Left renal cortex interstitium (tissue), 4 donors: ENCODE results near the gene LRRIQ1. TPM values are rescaled to one million over a fixed set of nuclear protein-coding genes. Genes with fewer than 3 reads are reported as not detected.

ENCODE experiments used
- DNase-seq, 4 donors: peaks; one replicate each; pipeline ENCODE4 v3.0.0-alpha.2; 2013; ENCODE audit warnings: low read depth in 4 of 4, low spot score in 2 of 4, missing footprints in 1 of 4
- polyA plus RNA-seq, 4 donors: library from polyadenylated mRNA; unstranded; fragments of 120-200 nt; gene quantifications; one replicate each; pipeline ENCODE4 v1.2.1, GENCODE V29; 2013; ENCODE audit not compliant: insufficient read length in 4 of 4

Gene LRRIQ1
- polyA plus RNA-seq, 4 donors = 27.8 to 46.8 (median 37.2) TPM

DNA sequence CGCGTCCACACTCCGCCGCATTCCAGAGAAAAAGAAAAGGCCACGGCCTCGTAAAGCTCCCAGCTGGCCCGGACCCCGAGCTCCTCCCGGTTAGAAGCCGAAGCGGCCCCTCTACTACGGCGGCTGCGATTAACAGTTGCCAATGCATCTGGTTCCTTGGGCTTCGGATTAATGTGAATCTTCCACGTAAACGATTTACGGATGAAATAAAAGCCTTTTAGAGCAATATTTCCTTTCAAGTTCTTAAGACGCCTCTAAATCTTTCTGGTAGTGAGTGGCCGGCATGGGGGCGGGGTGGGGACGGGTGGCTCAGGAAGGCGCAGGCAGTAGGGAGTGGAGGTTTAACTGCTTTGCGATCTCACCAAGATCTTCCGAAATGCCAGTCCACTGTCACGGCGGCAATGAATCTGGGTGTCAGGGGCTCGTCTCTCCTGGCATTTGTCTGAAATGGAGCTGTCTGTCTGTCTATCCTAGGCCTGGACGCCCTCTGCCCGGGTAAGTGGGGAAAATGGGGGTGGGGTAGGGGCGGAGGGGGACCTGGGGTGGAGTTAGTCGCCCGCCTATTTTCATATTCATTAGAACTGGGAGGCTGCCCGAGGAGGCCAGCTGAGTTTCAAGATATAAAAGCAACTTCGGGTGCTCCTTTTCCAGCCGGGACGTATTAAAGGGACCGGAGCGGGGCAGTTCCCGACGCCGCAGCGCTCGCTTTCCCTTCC is 243.5 kb downstream of the LRRIQ1 start:
- DNase-seq = peak in 1 of 4 donors; percentile 65

DNA sequence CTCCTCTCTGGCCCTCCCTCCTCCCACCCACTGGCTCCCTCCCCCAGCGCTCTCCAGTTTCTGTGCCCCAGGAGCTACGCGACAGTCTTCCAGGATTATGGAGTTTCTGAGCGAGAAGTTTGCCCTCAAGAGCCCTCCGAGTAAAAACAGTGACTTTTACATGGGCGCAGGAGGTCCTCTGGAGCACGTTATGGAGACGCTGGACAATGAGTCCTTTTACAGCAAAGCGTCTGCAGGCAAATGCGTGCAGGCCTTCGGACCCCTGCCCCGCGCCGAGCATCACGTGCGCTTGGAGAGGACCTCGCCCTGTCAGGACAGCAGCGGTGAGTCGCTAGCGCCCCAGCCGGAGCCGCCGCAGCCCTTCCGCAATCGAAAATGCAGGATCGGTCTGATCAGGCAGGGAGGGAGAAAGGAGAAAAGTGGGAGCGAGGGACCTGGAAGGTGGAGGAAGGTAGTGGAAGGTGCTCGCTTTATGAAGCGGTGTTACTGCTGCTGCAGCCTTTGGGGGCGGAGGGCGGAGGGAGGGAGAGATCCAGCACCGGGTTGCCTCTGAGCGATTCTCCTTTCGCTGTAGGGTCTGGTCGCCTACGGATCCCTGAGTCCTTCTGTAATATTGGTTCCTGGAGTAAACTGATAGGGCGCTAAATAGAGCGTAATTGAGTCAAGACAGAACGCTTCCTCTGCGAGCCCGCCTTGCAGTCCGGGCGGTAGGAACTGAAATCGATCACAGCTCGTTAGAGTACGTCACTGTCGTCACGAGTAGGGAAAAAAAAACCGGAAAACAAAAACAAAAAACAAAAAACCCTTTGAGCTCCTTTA is 244.2 kb downstream of the LRRIQ1 start, which contains the start of gene ALX1:
TSS of gene ALX1 (plus strand) at position 56 of the 819 bp plus-strand sequence. CDS start at position 98, 42 bp downstream.
- DNase-seq = peak in 2 of 4 donors; percentile 59 to 69

GRCh38 chr12:85280984-85281630 is 245.0 kb downstream of the LRRIQ1 start:
- DNase-seq = no peak

DNA sequence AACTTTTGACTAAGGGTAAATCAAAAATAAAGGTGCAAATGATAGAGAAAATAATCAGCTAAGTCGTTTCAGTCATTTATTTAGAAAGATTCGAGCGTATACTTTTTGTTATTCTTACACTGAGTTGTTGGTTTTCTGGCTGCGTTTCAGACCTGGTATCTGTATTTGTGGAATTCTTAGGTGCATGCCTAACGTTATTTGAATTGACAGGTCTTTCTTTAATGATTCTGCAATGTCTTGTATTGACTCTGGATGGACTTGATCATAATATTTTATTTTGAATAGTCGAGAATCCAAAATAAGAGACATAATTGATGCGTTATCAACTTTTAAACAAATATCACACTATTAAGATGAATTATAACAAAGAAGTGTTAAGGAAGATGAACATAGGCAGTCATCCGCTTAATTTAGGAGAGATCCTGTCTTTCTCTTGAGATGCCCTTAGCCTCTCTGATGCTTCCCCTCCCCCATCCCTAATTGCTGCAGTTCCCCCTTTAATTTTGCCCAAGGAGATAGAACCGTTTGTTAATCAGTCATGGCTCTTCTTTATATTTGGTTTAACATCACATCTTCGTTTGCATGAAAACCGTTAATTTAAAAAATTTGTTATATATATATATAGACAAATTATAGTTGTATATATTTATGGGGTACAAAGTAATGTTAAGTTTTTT is 245.6 kb downstream of the LRRIQ1 start:
- no peak for DNase-seq

DNA sequence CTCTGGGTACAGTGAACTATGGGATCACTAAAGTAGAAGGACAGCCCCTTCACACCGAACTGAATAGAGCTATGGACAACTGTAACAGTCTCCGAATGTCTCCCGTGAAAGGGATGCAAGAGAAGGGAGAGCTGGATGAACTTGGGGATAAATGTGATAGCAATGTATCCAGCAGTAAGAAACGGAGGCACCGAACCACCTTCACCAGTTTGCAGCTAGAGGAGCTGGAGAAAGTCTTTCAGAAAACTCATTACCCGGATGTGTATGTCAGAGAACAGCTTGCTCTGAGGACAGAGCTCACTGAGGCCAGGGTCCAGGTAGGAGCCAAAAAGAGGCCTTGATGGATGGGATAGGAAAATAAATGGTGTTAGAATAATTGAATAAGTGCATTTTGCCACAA is 247.4 kb downstream of the LRRIQ1 start:
- no peak for DNase-seq

Other genes with a start within 250 kb of the LRRIQ1 start
- 1 to 10 TPM in 3 of 4 donors, under 1 TPM in 1; 0.46 to 2.0 (median 1.1) TPM for gene SLC6A15, start 123.6 kb upstream of the LRRIQ1 start, polyA plus RNA-seq
- gene TSPAN19, start 74 bp upstream of the LRRIQ1 start, polyA plus RNA-seq = under 1 TPM; 0.58 to 0.75 (median 0.60) TPM
- 10 to 100 TPM; 22.5 to 55.4 (median 40.1) TPM for gene ALX1, start 243.9 kb downstream of the LRRIQ1 start, polyA plus RNA-seq